ENCODE measurements around the gene INHA.

Gene INHA

GRCh38 chr2:219553463-219553963 is 18.6 kb upstream of the INHA start:
- Histone ChIP-seq H3K27me3 (replicated peaks) (no peaks in the 10 kb centered on the region), H3K36me3 (replicated peaks) (no peaks in the 10 kb centered on the region), H3K27ac (no peak overlapping the region), H3K4me3 (ENCODE audit: low read depth, low read length) (no peak overlapping the region)
- TF ChIP-seq CTCF (IDR thresholded peaks at IDR 0.05; ENCODE audit: low read depth, low read length, missing control alignments): no peak
- in situ Hi-C loops (cut with HindIII; ENCODE audit: low pct_ligation_motif_present, low sequenced_read_pairs): no loop called here
- DNase-seq: no peak

- H3K27me3 ChIP-seq (replicated peaks): no peaks in the 10 kb centered on the region
- in situ Hi-C loops (cut with HindIII; ENCODE audit: low pct_ligation_motif_present, low sequenced_read_pairs): no loop called here
- no peak for DNase-seq
Measured at GRCh38 chr2:219554350-219554749, 17.8 kb upstream of the INHA start.

DNA sequence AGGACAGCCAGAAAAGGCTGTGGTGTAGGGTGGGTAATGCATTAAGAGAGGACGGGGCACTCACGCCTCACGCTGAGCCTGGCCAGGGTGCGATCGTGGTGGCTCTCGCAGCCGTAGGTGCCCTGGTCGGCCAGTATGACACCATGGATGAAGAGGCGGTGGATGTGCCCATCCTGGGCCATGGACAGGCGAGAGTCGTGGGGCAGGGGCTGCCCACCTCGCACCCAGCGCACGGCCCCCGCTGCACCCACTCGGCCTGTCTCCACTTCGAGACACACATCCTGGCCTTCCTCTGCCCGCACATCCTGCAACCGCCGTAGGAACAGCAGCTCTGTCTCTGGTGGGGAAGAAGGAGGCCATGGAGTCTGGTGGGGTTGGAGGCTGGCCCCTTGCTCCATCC is 16.2 kb upstream of the INHA start:
- Histone ChIP-seq H3K27me3 (replicated peaks) (no peaks in the 10 kb centered on the region), H3K27ac (no peak overlapping the region), H3K4me3 (ENCODE audit: low read depth, low read length) (no peak overlapping the region), H3K36me3 (replicated peaks) (no peaks in the 10 kb centered on the region)
- no peak for DNase-seq
- in situ Hi-C loops (cut with HindIII; ENCODE audit: low pct_ligation_motif_present, low sequenced_read_pairs): no loop called here
- no peak for TF ChIP-seq CTCF (IDR thresholded peaks at IDR 0.05; ENCODE audit: low read depth, low read length, missing control alignments)

More at GRCh38 chr2:219554350-219554749, 17.8 kb upstream of the INHA start:
- Histone ChIP-seq H3K4me3 (ENCODE audit: low read depth, low read length) (no peak overlapping the region), H3K36me3 (replicated peaks) (no peaks in the 10 kb centered on the region), H3K27ac (no peak overlapping the region)
- TF ChIP-seq CTCF (IDR thresholded peaks at IDR 0.05; ENCODE audit: low read depth, low read length, missing control alignments): no peak

- no peak for TF ChIP-seq CTCF (IDR thresholded peaks at IDR 0.05; ENCODE audit: low read depth, low read length, missing control alignments)
- Histone ChIP-seq H3K27ac (no peak overlapping the region), H3K36me3 (replicated peaks) (no peaks in the 10 kb centered on the region), H3K4me3 (ENCODE audit: low read depth, low read length) (no peak overlapping the region), H3K27me3 (replicated peaks) (no peaks in the 10 kb centered on the region)
- DNase-seq: no peak
- in situ Hi-C loops (cut with HindIII; ENCODE audit: low pct_ligation_motif_present, low sequenced_read_pairs): no loop called here
Measured at GRCh38 chr2:219556413-219556812, 15.7 kb upstream of the INHA start.

GRCh38 chr2:219557320-219557719 is 14.8 kb upstream of the INHA start:
- no peak overlapping the region for H3K27ac ChIP-seq
- no peak for DNase-seq
- H3K27me3 ChIP-seq (replicated peaks): no peaks in the 10 kb centered on the region
- no peaks in the 10 kb centered on the region for H3K36me3 ChIP-seq (replicated peaks)
- no peak overlapping the region for H3K4me3 ChIP-seq (ENCODE audit: low read depth, low read length)
- in situ Hi-C loops (cut with HindIII; ENCODE audit: low pct_ligation_motif_present, low sequenced_read_pairs): no loop called here
- TF ChIP-seq CTCF (IDR thresholded peaks at IDR 0.05; ENCODE audit: low read depth, low read length, missing control alignments): no peak
